OCI-LY3 (cell line): ENCODE results near the gene SPTBN2.

Source experiments
- EZH2phosphoT487 ChIP-seq: fragments of 200-600 bp; shearing (Covaris generic); IDR thresholded peaks from 2 replicates; pipeline ENCODE4 v1.6.1; 2018; ENCODE audit warnings: antibody characterized with exemption, mixed run types, low read depth
- TF ChIP-seq, protein P1 (sequence below): fragments of 200-600, 300-600 bp; sonication (generic); IDR thresholded peaks from 2 replicates; pipeline ENCODE4 v1.5.1; 2014; ENCODE audit warnings: antibody characterized with exemption, low read length, low read depth

DNA sequence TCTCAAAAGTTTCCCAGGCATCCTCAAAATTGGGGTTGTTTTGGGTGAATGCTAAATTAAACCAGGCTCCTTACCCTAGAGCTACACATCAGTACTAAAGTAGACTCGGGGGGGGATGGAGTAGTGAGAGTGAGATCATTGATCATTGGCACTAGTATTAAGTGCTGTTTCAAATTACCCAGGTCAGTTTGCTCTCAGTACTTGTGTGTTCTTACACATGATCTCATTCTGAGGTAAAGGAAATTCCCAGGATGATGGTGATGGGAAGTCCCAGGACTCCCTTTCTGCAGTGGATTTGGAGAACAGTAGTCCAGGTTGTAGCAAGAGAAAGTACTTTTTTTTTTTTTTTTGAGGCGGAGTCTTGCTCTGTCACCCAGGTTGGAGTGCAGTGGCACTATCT is 78.0 kb downstream of the SPTBN2 start:
- TF ChIP-seq, protein P1, sequence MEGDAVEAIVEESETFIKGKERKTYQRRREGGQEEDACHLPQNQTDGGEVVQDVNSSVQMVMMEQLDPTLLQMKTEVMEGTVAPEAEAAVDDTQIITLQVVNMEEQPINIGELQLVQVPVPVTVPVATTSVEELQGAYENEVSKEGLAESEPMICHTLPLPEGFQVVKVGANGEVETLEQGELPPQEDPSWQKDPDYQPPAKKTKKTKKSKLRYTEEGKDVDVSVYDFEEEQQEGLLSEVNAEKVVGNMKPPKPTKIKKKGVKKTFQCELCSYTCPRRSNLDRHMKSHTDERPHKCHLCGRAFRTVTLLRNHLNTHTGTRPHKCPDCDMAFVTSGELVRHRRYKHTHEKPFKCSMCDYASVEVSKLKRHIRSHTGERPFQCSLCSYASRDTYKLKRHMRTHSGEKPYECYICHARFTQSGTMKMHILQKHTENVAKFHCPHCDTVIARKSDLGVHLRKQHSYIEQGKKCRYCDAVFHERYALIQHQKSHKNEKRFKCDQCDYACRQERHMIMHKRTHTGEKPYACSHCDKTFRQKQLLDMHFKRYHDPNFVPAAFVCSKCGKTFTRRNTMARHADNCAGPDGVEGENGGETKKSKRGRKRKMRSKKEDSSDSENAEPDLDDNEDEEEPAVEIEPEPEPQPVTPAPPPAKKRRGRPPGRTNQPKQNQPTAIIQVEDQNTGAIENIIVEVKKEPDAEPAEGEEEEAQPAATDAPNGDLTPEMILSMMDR, result no peak
- no peak for TF ChIP-seq EZH2phosphoT487
